Neural cell (in vitro differentiated cells): ENCODE data around the gene RANBP9. TPM values are rescaled to one million over a fixed set of nuclear protein-coding genes. Genes with fewer than 3 reads are reported as not detected.

ENCODE experiments used
- H2AFZ ChIP-seq: fragments of 200-600, 300-800 bp; sonication (generic), shearing (Covaris generic); 2 replicates; pipeline ENCODE4 v1.6.0; 2014; ENCODE audit warnings: low read depth, mild to moderate bottlenecking, antibody characterized with exemption, low read length, moderate library complexity
- H3F3A ChIP-seq: fragments of 200-600 bp; shearing (Covaris generic); 2 replicates; pipeline ENCODE4 v1.6.1; 2016; ENCODE audit warnings: mild to moderate bottlenecking, moderate library complexity, mixed read lengths, antibody characterized with exemption, low read length; ENCODE audit not compliant: insufficient read depth, poor library complexity, severe bottlenecking
- H3K27ac ChIP-seq: fragments of 200-600, 300-800 bp; sonication (generic), shearing (Covaris generic); 2 replicates; pipeline ENCODE4 v1.5.1; 2014; ENCODE audit warnings: mild to moderate bottlenecking, low read length, moderate library complexity
- H3K27me3 ChIP-seq: fragments of 300-800, 200-600 bp; sonication (generic), shearing (Covaris generic); 2 replicates; pipeline ENCODE4 v1.6.0; 2014; ENCODE audit warnings: mild to moderate bottlenecking, low read depth, low read length, moderate library complexity; ENCODE audit not compliant: insufficient read depth
- H3K36me3 ChIP-seq: fragments of 300-800, 200-600 bp; sonication (generic), shearing (Covaris generic); 2 replicates; pipeline ENCODE4 v1.5.1; 2014; ENCODE audit warnings: mild to moderate bottlenecking, antibody characterized with exemption, low read length, moderate library complexity; ENCODE audit not compliant: insufficient read depth
- H3K4me2 ChIP-seq: fragments of 300-800, 200-600 bp; sonication (generic), shearing (Covaris generic); 2 replicates; pipeline ENCODE4 v1.6.0; 2014; ENCODE audit warnings: mild to moderate bottlenecking, low read length
- H3K4me3 ChIP-seq: fragments of 300-800, 200-600 bp; sonication (generic), shearing (Covaris generic); 2 replicates; pipeline ENCODE4 v1.5.1; 2014; ENCODE audit warnings: mild to moderate bottlenecking, low read length, moderate library complexity
- H3K79me2 ChIP-seq: fragments of 200-600 bp; shearing (Covaris generic); replicated peaks from 2 replicates; pipeline ENCODE4 v1.6.0; 2014; ENCODE audit warnings: mild to moderate bottlenecking, low read length, moderate library complexity; ENCODE audit not compliant: insufficient read depth
- H3K9ac ChIP-seq: fragments of 300-800, 200-600 bp; sonication (generic), shearing (Covaris generic); 2 replicates; pipeline ENCODE4 v1.6.1; 2016; ENCODE audit warnings: mild to moderate bottlenecking, low read length, mixed read lengths
- H3K9me2 ChIP-seq: fragments of 200-600 bp; shearing (Covaris generic); 2 replicates; pipeline ENCODE4 v1.6.1; 2016; ENCODE audit warnings: mild to moderate bottlenecking, low read length, mixed read lengths; ENCODE audit not compliant: insufficient read depth
- H3K9me3 ChIP-seq: fragments of 200-600, 300-800 bp; sonication (generic), shearing (Covaris generic); 2 replicates; pipeline ENCODE4 v1.6.1; 2016; ENCODE audit warnings: mild to moderate bottlenecking, mixed run types, low read length, moderate library complexity, mixed read lengths
- H4K20me1 ChIP-seq: fragments of 200-600 bp; shearing (Covaris generic); 2 replicates; pipeline ENCODE4 v1.6.1; 2016; ENCODE audit warnings: mild to moderate bottlenecking, mixed run types; ENCODE audit not compliant: insufficient read depth
- CTCF ChIP-seq: fragments of 450-650 bp; IDR thresholded peaks from 2 replicates; pipeline ENCODE4 v1.5.1; 2014; ENCODE audit warnings: antibody characterized with exemption, mild to moderate bottlenecking, moderate library complexity; ENCODE audit not compliant: poor library complexity, severe bottlenecking
- EP300 ChIP-seq: fragments of 450-650 bp; conservative IDR thresholded peaks from 2 replicates; pipeline ENCODE4 v1.6.1; 2014; ENCODE audit warnings: antibody characterized with exemption, mild to moderate bottlenecking, moderate library complexity; ENCODE audit not compliant: poor library complexity, severe bottlenecking
- EZH2 ChIP-seq: fragments of 200-600, 300-800 bp; shearing (Covaris generic), sonication (generic); IDR thresholded peaks from 2 replicates; pipeline ENCODE4 v1.6.1; 2014; ENCODE audit warnings: antibody characterized with exemption, low read length, borderline replicate concordance, mild to moderate bottlenecking; ENCODE audit not compliant: insufficient read depth, poor library complexity, severe bottlenecking
- MXI1 ChIP-seq: fragments of 450-650 bp; conservative IDR thresholded peaks from 2 replicates; pipeline ENCODE4 v1.6.1; 2014; ENCODE audit warnings: antibody characterized with exemption, mild to moderate bottlenecking; ENCODE audit not compliant: poor library complexity, severe bottlenecking
- POLR2AphosphoS5 ChIP-seq: IDR thresholded peaks from 2 replicates; pipeline ENCODE4 v1.6.1; 2012
- RAD21 ChIP-seq: fragments of 450-650 bp; conservative IDR thresholded peaks from 2 replicates; pipeline ENCODE4 v1.6.1; 2014; ENCODE audit warnings: antibody characterized with exemption, mild to moderate bottlenecking, moderate library complexity
- REST ChIP-seq: IDR thresholded peaks from 2 replicates; pipeline ENCODE4 v1.6.1; 2012; ENCODE audit warnings: borderline replicate concordance
- SMC3 ChIP-seq: fragments of 450-650 bp; conservative IDR thresholded peaks from 2 replicates; pipeline ENCODE4 v1.6.1; 2014; ENCODE audit warnings: antibody characterized with exemption, mild to moderate bottlenecking, moderate library complexity; ENCODE audit not compliant: poor library complexity
- TAF1 ChIP-seq: IDR thresholded peaks from 2 replicates; pipeline ENCODE4 v1.6.1; 2012; ENCODE audit warnings: low read depth
- polyA plus RNA-seq: library from polyadenylated mRNA; depleted of rRNA; stranded (reverse); fragments of >200 nt; gene quantifications from 2 replicates; pipeline ENCODE4 v1.2.3, GENCODE V29; 2014

Gene RANBP9
- polyA plus RNA-seq, 1 donor from 2014 or later = 52.2 TPM

- no peak overlapping the region for H3K4me3 ChIP-seq
- H3K9me3 ChIP-seq = no peaks in the 10 kb centered on the region
- H3K9me2 ChIP-seq = no peaks in the 10 kb centered on the region
- H3K36me3 ChIP-seq = peaks cover 16% of the 10 kb centered on the region
- H2AFZ ChIP-seq = no peak overlapping the region
- H3K4me2 ChIP-seq = no peak overlapping the region
- no peak overlapping the region for H3K9ac ChIP-seq
- H3K27me3 ChIP-seq = no peaks in the 10 kb centered on the region
- no peaks in the 10 kb centered on the region for H3K79me2 ChIP-seq
- no peak overlapping the region for H3K27ac ChIP-seq
- TF ChIP-seq POLR2AphosphoS5 = no peak
- no peak for TF ChIP-seq EP300
- TF ChIP-seq RAD21 = no peak
- H3F3A ChIP-seq = no peaks in the 10 kb centered on the region
- no peaks in the 10 kb centered on the region for H4K20me1 ChIP-seq
Observed at GRCh38 chr6:13635948-13636658, 75.5 kb downstream of the RANBP9 start.

- Histone ChIP-seq H3K9me2 (no peaks in the 10 kb centered on the region), H3K9me3 (no peaks in the 10 kb centered on the region), H3K27me3 (no peaks in the 10 kb centered on the region), H2AFZ (no peak overlapping the region), H3K79me2 (no peaks in the 10 kb centered on the region), H3K9ac (no peak overlapping the region), H3K36me3 (peaks cover 13% of the 10 kb centered on the region), H4K20me1 (no peaks in the 10 kb centered on the region), H3K4me2 (no peak overlapping the region), H3K4me3 (no peak overlapping the region), H3F3A (no peaks in the 10 kb centered on the region), H3K27ac (no peak overlapping the region)
- TF ChIP-seq EZH2 = no peak
Observed at GRCh38 chr6:13633343-13633742, 78.3 kb downstream of the RANBP9 start.

GRCh38 chr6:13630499-13630898 is 81.1 kb downstream of the RANBP9 start:
- Histone ChIP-seq H2AFZ (no peak overlapping the region), H3K9ac (no peak overlapping the region), H3K79me2 (no peaks in the 10 kb centered on the region), H3K9me3 (no peaks in the 10 kb centered on the region), H3K27ac (no peak overlapping the region), H3K4me2 (no peak overlapping the region), H4K20me1 (no peaks in the 10 kb centered on the region), H3F3A (no peaks in the 10 kb centered on the region), H3K4me3 (no peak overlapping the region), H3K36me3 (no peaks in the 10 kb centered on the region), H3K9me2 (no peaks in the 10 kb centered on the region), H3K27me3 (no peaks in the 10 kb centered on the region)
- TF ChIP-seq MXI1 (no peak), SMC3 (no peak), POLR2AphosphoS5 (no peak)

- Histone ChIP-seq H3K79me2 (no peaks in the 10 kb centered on the region), H3K9me3 (no peaks in the 10 kb centered on the region), H3F3A (no peaks in the 10 kb centered on the region), H3K4me3 (no peak overlapping the region), H3K27me3 (no peaks in the 10 kb centered on the region), H3K9ac (no peak overlapping the region), H3K36me3 (no peaks in the 10 kb centered on the region), H3K4me2 (no peak overlapping the region), H3K27ac (no peak overlapping the region), H4K20me1 (no peaks in the 10 kb centered on the region), H2AFZ (no peak overlapping the region), H3K9me2 (no peaks in the 10 kb centered on the region)
- TF ChIP-seq REST = no peak
- no peak for TF ChIP-seq POLR2AphosphoS5
- TF ChIP-seq EP300 = no peak
- no peak for TF ChIP-seq CTCF
- no peak for TF ChIP-seq MXI1
- TF ChIP-seq SMC3 = no peak
- no peak for TF ChIP-seq EZH2
- no peak for TF ChIP-seq RAD21
- no peak for TF ChIP-seq TAF1
Observed at GRCh38 chr6:13629459-13630116, 82.0 kb downstream of the RANBP9 start.
